T-helper 9 cell (primary cell): ENCODE data around the gene BORA.
"Not testable (repeated sequence)": the region's sequence is repeated elsewhere in the genome, so short reads cannot be mapped to it uniquely, and the experiment has no call there.

Source experiments
- DNase-seq: peaks from one replicate; pipeline ENCODE4 v3.0.0-alpha.2; 2020

The BORA gene

DNA sequence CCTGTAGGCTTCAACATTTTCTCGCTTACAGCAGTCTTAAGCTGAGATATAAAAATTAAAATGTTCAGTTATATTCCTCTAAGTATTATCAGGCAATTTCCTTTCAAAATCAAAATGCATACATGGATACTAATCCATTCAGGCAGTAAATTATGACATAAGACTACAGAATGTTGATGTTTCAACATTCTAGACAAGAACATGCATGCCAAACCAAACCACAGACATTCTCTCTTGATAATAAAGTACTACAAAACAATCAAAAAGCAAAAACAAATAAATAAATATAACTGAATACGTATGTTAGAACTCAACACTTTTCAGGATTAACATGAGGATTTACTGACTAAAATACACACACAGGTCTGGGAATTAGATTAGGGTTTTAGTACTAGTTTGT lies 46.3 kb downstream of the BORA start:
- no peak for DNase-seq

DNA sequence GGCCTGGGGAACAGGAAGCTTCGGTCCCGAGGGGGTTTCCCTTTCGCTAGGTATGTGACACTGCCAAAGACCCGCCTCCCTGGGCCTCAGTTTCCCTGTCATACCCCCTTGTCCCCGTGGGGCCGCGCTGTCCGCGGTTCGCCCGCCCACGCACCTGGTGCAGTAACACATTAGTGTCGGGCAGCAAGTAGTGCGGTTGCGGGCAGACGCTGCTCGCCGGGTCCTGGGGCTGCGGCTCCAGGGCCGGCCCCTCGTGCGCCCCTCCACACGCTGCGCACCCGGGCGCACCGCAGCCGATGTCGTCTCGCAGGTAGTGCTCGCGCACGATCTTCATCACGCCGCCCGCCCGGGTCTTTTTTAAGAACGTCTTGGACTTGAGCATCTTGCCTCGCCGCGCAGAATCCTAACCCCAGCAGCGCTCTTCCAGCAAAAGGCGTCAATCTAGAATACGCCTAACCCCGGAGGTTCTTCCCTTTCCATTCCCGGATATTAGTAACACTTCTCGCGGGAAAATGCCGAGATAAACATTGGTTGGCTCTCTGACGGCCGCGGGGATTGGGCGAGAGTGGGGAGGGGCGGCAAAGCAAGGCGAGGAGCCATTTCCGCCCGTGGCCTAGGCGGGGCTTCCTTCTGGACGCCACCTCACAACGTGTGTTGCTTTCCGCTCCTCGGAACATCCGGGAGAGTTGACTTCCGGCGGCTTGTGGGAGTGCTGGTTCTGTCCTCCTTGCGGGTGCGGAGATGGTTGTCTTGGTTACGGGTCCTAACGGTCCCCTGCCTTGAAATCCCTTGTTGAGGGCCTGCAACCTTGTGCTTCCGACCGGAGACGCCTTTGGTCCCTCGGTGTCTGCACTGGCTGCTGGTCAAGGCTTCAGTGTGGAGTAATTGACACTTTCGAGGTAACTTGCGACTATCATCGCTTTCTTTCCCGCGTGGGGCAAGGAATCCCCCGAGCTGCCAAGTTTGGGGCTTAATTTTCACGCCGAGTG lies 54.0 kb downstream of the BORA start, which contains the start of the genes DIS3 and PIBF1:
Gene DIS3, minus strand, starts transcription at position 450 of the 989 bp plus-strand sequence. Its CDS starts 68 bp downstream, at position 382.
Gene PIBF1, plus strand, starts transcription at position 683 of the 989 bp plus-strand sequence. CDS start 1,337 bp downstream, outside the sequence.
- peak; percentile 93 for DNase-seq

GRCh38 chr13:72782717-72783116 lies 55.0 kb downstream of the BORA start:
- DNase-seq, result no peak

DNA sequence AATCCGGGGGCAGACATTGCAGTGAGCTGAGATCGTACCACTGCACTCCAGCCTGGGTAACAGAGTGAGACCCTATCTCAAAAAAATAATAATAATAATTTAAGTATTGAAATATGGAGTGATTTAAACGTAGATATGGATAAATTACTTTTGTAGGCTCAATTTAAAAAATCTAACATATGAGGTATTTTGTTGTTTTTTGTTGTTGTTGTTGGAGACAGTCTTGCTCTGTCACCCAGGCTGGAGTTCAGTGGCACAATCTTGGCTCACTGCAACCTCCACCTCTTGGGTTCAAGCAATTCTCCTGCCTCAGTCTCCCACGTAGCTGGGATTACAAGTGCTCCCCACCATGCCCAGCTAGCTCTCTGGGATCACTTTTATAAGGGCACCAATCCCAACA lies 57.0 kb downstream of the BORA start:
- not testable (repeated sequence) for DNase-seq

GRCh38 chr13:72788831-72789230 lies 61.1 kb downstream of the BORA start:
- DNase-seq, result no peak

DNA sequence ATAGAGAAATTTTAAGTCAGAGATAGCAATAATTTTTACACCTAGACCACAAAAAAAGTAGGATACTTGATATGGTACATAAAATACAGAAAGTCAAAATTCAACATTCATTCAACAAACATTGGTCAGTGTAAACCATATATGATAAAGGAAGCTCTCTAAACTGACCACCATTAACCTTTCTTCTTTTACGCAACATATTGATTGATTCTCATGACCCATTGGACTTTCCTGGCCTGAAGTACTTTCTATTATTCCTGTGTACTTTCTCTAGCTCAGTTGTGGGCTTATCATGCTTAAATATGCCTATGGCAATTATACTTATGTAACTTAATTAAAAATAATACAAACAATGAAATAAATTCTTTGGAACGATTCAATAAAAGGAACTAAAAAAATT lies 64.9 kb downstream of the BORA start:
- DNase-seq, result no peak

DNA sequence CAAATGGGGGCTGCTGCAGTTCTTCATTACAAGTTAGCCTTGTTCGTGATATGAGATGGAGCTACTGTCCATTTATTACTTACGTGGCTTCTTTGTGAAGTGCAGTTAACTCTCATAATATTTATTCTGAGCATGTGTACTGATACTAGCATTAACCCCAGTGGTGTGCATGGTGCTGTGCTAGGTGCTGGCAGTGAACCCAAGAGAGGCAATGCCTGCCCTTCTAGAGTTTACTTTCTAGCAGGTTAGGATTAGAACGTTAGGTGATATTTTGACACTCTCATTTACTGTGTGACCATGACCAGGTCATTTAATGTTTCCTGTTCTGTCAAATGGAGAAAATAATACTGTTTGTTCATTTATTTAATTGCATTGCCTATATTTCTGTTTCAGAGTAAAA lies 71.1 kb downstream of the BORA start:
- no peak for DNase-seq

- no peak for DNase-seq
Observed at GRCh38 chr13:72804301-72804700, 76.6 kb downstream of the BORA start.
